B cell (primary cell): Measurements from ENCODE around the gene RPH3AL. TPM values are rescaled to one million over a fixed set of nuclear protein-coding genes. Genes with fewer than 3 reads are reported as not detected.

ENCODE experiments used
- ATAC-seq: fragments of 200-7000 bp; cut with Tn5 transposase; one replicate; pipeline ENCODE4 v1.10.0; 2021; ENCODE audit warnings: low read depth, mild to moderate bottlenecking, moderate number of reproducible peaks, moderate library complexity
- CTCF ChIA-PET: fragments of 350-600 bp; sonication (Branson Sonifier 250); formaldehyde crosslinking; loops from one replicate; lab custom pipeline; 2021; ENCODE audit warnings: antibody characterized with exemption, inconsistent platforms; lab: Charles Lee
- POLR2A ChIA-PET: fragments of 350-600 bp; sonication (Branson Sonifier 250); formaldehyde crosslinking; loops from one replicate; lab custom pipeline; 2021; ENCODE audit warnings: antibody characterized with exemption; lab: Charles Lee
- DNase-seq: peaks from one replicate; pipeline ENCODE4 v3.0.0; 2013
- H2AFZ ChIP-seq: 2 replicates; pipeline ENCODE4 v1.6.1; 2012; ENCODE audit warnings: mild to moderate bottlenecking, low read depth, low read length; ENCODE audit not compliant: insufficient read depth, poor library complexity, severe bottlenecking
- H3K27ac ChIP-seq, 2 donors: 1 replicate in 1 of 2; 2 replicates in 1 of 2; pipeline ENCODE4 v1.5.1; 2012 to 2013; ENCODE audit warnings: low read length in 2 of 2, mild to moderate bottlenecking in 2 of 2, moderate library complexity in 1 of 2
- H3K27me3 ChIP-seq, 4 experiments: fragments of 200-600 bp in 1 of 4; sonication (generic) in 1 of 4; replicated peaks in 1 of 4; 1 replicate in 2 of 4; 2 replicates in 2 of 4; pipeline versions ENCODE4 v1.6.1 to v1.7.0; 2013 to 2016; ENCODE audit warnings: low read length in 3 of 4, mild to moderate bottlenecking in 2 of 4, mixed read lengths in 1 of 4, moderate library complexity in 1 of 4; ENCODE audit not compliant: insufficient read depth in 4 of 4, control insufficient read depth in 3 of 4; ENCODE audit errors: control extremely low read depth in 1 of 4
- H3K36me3 ChIP-seq, 2 experiments: replicated peaks in 1 of 2; 1 replicate in 1 of 2; 2 replicates in 1 of 2; pipeline versions ENCODE4 v1.6.1 to v1.7.1; 2013; ENCODE audit warnings: low read length in 1 of 2; ENCODE audit not compliant: insufficient read depth in 2 of 2, control insufficient read depth in 1 of 2; ENCODE audit errors: control extremely low read depth in 1 of 2, extremely low read depth in 1 of 2
- H3K4me1 ChIP-seq, 2 donors: fragments of 200-600 bp in 1 of 2; sonication (generic) in 1 of 2; 1 replicate in 1 of 2; 2 replicates in 1 of 2; pipeline versions ENCODE4 v1.5.1 to v1.6.1; 2013 to 2017; ENCODE audit warnings: low read length in 2 of 2; ENCODE audit not compliant: control insufficient read depth in 2 of 2, insufficient read depth in 2 of 2
- H3K4me2 ChIP-seq: replicated peaks from 2 replicates; pipeline ENCODE3; 2012; ENCODE audit warnings: mild to moderate bottlenecking, low read depth, low read length; ENCODE audit not compliant: poor library complexity, severe bottlenecking
- H3K4me3 ChIP-seq, 5 experiments: fragments of 200-600 bp in 1 of 5; sonication (generic) in 1 of 5; 1 replicate in 3 of 5; 2 replicates in 2 of 5; pipeline versions ENCODE4 v1.5.1 to v1.7.0; 2011 to 2016; ENCODE audit warnings: low read length in 4 of 5, mild to moderate bottlenecking in 4 of 5, low read depth in 2 of 5, control low read depth in 1 of 5, moderate library complexity in 1 of 5; ENCODE audit not compliant: insufficient read depth in 1 of 5; ENCODE audit errors: control extremely low read depth in 1 of 5, extremely low read depth in 1 of 5
- H3K79me2 ChIP-seq: fragments of 200-600 bp; sonication (generic); one replicate; pipeline ENCODE4 v1.6.0; 2016; ENCODE audit warnings: low read length; ENCODE audit not compliant: control insufficient read depth, insufficient read depth
- H3K9ac ChIP-seq: fragments of 200-600 bp; sonication (generic); 2 replicates; pipeline ENCODE4 v1.6.1; 2017; ENCODE audit warnings: mild to moderate bottlenecking, low read length, moderate library complexity
- H3K9me3 ChIP-seq, 3 donors: one replicate each; pipeline versions ENCODE4 v1.6.1 to v1.7.1; 2013; ENCODE audit warnings: low read length in 2 of 3; ENCODE audit not compliant: control insufficient read depth in 2 of 3, insufficient read depth in 1 of 3; ENCODE audit errors: control extremely low read depth in 1 of 3
- H4K20me1 ChIP-seq: 2 replicates; pipeline ENCODE4 v1.6.0; 2012; ENCODE audit warnings: mild to moderate bottlenecking, low read length; ENCODE audit not compliant: insufficient read depth, control insufficient read depth, poor library complexity, severe bottlenecking
- H3K27ac Mint-ChIP-seq: one replicate; pipeline ENCODE4 v1.8.0; 2021; ENCODE audit warnings: mixed read lengths
- H3K27me3 Mint-ChIP-seq: one replicate; pipeline ENCODE4 v1.8.0; 2021; ENCODE audit warnings: mixed read lengths
- H3K4me1 Mint-ChIP-seq: one replicate; pipeline ENCODE4 v1.8.0; 2021; ENCODE audit warnings: mixed read lengths
- H3K4me3 Mint-ChIP-seq: one replicate; pipeline ENCODE4 v1.8.0; 2021; ENCODE audit warnings: mixed read lengths
- H3K9me3 Mint-ChIP-seq: one replicate; pipeline ENCODE4 v1.8.0; 2022; ENCODE audit warnings: mixed read lengths; ENCODE audit not compliant: insufficient read depth
- CTCF ChIP-seq: fragments of 200-600 bp; IDR thresholded peaks from one replicate; pipeline ENCODE4 v1.8.0; 2022; ENCODE audit warnings: antibody characterized with exemption, mild to moderate bottlenecking
- EZH2 ChIP-seq: IDR thresholded peaks from 2 replicates; pipeline ENCODE4 v1.6.1; 2012; ENCODE audit warnings: borderline replicate concordance, low read depth, mild to moderate bottlenecking, moderate library complexity, low read length; ENCODE audit not compliant: insufficient read depth, poor library complexity, severe bottlenecking
- WGBS: methylation state at CpG from one replicate; pipeline ENCODE4 v1.1.5; 2013; ENCODE audit warnings: missing lambda C conversion rate; ENCODE audit not compliant: insufficient coverage; 5-methylcytosine and 5-hydroxymethylcytosine counted together
- intact Hi-C: fragments of 100-400 bp; cut with micrococcal nuclease; formaldehyde crosslinking; loops from one replicate; pipeline ENCODE4 v1.10.0; 2022
- polyA plus RNA-seq: library from polyadenylated mRNA; depleted of rRNA; stranded (reverse); fragments of >200 nt; gene quantifications from 2 replicates; pipeline ENCODE4 v1.2.3, GENCODE V29; 2012
- total RNA-seq, 2 donors: library from RNA; stranded (reverse); fragments of 120-200 nt in 1 of 2; gene quantifications; 1 replicate in 1 of 2; 2 replicates in 1 of 2; pipeline versions ENCODE4 v1.2.3 to v1.2.4, GENCODE V29; 2013 to 2022

RPH3AL gene
- total and polyA plus RNA-seq, 2 donors (not counting 1 experiment from before 2014, with no cell fraction given) = 10.8 to 13.3 TPM

DNA sequence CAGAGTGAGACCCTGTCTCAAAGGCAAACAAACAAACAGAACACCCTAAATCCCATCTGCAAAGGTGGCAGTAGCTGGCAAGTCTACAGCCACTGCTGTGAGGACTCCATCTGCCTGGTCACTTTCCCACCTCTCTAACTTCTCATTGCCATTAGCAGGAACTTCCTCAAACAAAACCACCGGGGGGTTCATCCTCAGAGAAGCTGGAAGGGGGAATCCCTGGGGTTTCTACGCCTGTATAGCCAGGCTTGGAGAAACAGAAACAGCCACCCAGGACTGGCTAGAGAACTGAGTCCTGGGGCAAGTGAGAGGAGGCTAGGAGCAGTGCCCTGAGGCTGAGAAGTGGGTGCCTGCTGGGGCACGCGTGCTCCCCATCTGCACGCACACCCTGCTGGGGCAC lies 7.3 kb downstream of the RPH3AL start:
- H3K9me3 ChIP-seq = no peaks in the 10 kb centered on the region
- H4K20me1 ChIP-seq = no peaks in the 10 kb centered on the region
- Mint-ChIP-seq H3K4me3 (no peak overlapping the region), H3K27ac (no peak overlapping the region), H3K4me1 (no peaks in the 10 kb centered on the region), H3K9me3 (peaks cover 7% of the 10 kb centered on the region), H3K27me3 (peaks cover 20% of the 10 kb centered on the region)
- WGBS = 100% methylated on average over 1 of the region's 5 CpGs
- H3K4me1 ChIP-seq = no peaks in the 10 kb centered on the region
- no peak for ATAC-seq
- no peak overlapping the region for H3K4me3 ChIP-seq
- no peaks in the 10 kb centered on the region for H3K27me3 ChIP-seq
- H3K79me2 ChIP-seq = no peaks in the 10 kb centered on the region
- H3K9ac ChIP-seq = no peak overlapping the region
- H2AFZ ChIP-seq = no peak overlapping the region
- ChIA-PET POLR2A (no interaction called here), CTCF (no interaction called here)
- H3K36me3 ChIP-seq = no peaks in the 10 kb centered on the region
- TF ChIP-seq CTCF (no peak), EZH2 (no peak)
- H3K27ac ChIP-seq = no peak overlapping the region
- intact Hi-C loops = no loop called here
- H3K4me2 ChIP-seq = no peak overlapping the region
- DNase-seq = no peak

GRCh38 chr17:343875-344752 lies 8.5 kb downstream of the RPH3AL start:
- H3K27me3 Mint-ChIP-seq = peaks cover 20% of the 10 kb centered on the region
- POLR2A ChIA-PET = no interaction called here

More at GRCh38 chr17:343875-344752, 8.5 kb downstream of the RPH3AL start:
- no peaks in the 10 kb centered on the region for H3K4me1 ChIP-seq
- no peaks in the 10 kb centered on the region for H3K79me2 ChIP-seq
- TF ChIP-seq CTCF = no peak
- 98% methylated on average over 5 of the region's 5 CpGs for WGBS
- no peaks in the 10 kb centered on the region for H3K36me3 ChIP-seq
- Mint-ChIP-seq H3K4me1 (no peaks in the 10 kb centered on the region), H3K27ac (no peak overlapping the region), H3K9me3 (peaks cover 7% of the 10 kb centered on the region), H3K4me3 (no peak overlapping the region)
- no peaks in the 10 kb centered on the region for H4K20me1 ChIP-seq
- H2AFZ ChIP-seq = no peak overlapping the region
- no peaks in the 10 kb centered on the region for H3K27me3 ChIP-seq
- H3K4me3 ChIP-seq = no peak overlapping the region
- no peak overlapping the region for H3K4me2 ChIP-seq
- intact Hi-C loops = no loop called here
- H3K9ac ChIP-seq = no peak overlapping the region
- no peak overlapping the region for H3K27ac ChIP-seq
- CTCF ChIA-PET = no interaction called here
- no peak for ATAC-seq
- no peaks in the 10 kb centered on the region for H3K9me3 ChIP-seq
- no peak for DNase-seq
